ENCODE results near the gene DCST1. TPM values are rescaled to one million over a fixed set of nuclear protein-coding genes. Genes with fewer than 3 reads are reported as not detected.

DCST1 gene
- total and polyA plus RNA-seq, 2 of the 13 experiments (the other 11 are each of a cell fraction or from before 2014, with no cell fraction given), result 0.04 TPM; not detected in 1

DNA sequence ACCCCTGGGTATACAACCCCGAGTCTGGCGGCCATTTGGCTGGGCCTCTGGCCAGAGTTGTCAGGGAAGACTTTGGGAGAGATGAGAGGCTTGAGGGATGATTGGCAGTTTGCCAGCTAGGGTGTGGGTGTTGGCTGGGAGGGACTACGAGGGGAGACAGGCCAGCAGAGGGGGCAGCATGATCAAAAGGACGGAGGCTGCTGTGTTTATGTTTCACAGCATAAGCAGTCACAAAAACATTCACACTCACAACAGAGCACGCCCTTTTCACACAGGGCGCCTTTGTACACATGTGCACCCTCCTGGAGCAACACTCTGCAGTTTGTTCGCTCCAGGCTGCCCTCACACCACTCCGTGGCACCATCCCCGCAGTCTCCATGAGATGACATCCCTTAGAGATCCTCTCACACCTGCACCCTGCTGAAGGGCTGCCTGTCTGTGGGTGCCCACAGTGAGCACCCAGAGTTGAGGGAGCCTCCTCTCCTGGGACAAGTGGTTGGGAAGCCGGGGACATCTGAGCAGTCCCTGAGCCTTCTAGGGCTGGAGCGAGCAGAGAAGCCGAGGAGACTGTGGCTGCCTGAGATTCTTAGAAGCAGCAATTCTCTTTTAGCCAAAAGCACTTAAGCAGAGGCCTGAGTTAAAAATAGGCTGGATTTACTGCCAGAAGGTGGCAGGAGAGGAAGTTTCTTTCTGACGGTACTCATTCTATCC is 60.4 kb downstream of the DCST1 start (continued):
- TF ChIP-seq ZNF12 (CRISPR knock-in tag; IDR thresholded peaks at IDR 0.05), result no peak
- no peak for TF ChIP-seq ZNF350 (CRISPR knock-in tag; IDR thresholded peaks at IDR 0.05; ENCODE audit: borderline replicate concordance, low read depth)
- no peak for TF ChIP-seq ZKSCAN8 (CRISPR knock-in tag; IDR thresholded peaks at IDR 0.05; ENCODE audit: borderline replicate concordance)
- TF ChIP-seq GATAD2A (CRISPR knock-in tag; IDR thresholded peaks at IDR 0.05), result 0 out of 2 replicates have a peak, but pooled peaks have one; percentile 11
- TF ChIP-seq PPARG (CRISPR knock-in tag; conservative IDR thresholded peaks at IDR 0.05), result no peak
- peak; percentile 64; the same call in 1 of the 2 replicates for TF ChIP-seq SMC3 (IDR thresholded peaks at IDR 0.05; ENCODE audit: low read length)
- TF ChIP-seq, protein P1, sequence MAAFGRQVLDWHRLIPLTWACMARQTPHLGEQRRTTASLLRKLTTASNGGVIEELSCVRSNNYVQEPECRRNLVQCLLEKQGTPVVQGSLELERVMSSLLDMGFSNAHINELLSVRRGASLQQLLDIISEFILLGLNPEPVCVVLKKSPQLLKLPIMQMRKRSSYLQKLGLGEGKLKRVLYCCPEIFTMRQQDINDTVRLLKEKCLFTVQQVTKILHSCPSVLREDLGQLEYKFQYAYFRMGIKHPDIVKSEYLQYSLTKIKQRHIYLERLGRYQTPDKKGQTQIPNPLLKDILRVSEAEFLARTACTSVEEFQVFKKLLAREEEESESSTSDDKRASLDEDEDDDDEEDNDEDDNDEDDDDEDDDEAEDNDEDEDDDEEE (CRISPR knock-in tag; IDR thresholded peaks at IDR 0.05), result peak; percentile 65; the same call in 1 of the 2 replicates
- no peak for TF ChIP-seq MXI1 (IDR thresholded peaks at IDR 0.05; ENCODE audit: borderline replicate concordance, low read depth, low read length)
- no peak for TF ChIP-seq NFIB (CRISPR knock-in tag; IDR thresholded peaks at IDR 0.05; ENCODE audit: borderline replicate concordance)
- TF ChIP-seq HOXA3 (CRISPR knock-in tag; IDR thresholded peaks at IDR 0.05), result no peak
- TF ChIP-seq, protein P2, sequence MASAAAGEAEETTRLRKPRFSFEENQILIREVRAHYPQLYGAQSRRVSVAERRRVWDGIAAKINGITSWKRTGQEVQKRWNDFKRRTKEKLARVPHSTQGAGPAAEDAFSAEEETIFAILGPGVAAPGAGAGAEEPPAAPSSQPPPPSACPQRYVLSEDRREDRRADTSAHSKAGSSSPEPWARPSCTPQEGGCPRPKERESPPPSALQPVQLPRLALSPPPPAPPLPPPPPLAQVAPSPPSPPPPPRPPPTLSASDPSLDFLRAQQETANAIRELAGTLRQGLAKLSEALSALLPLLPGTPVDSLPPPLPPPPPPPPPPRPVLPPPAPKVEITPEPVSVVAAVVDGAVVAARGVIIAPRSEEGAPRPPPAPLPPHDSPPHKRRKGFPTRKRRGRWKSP (CRISPR knock-in tag; IDR thresholded peaks at IDR 0.05), result 0 out of 2 replicates have a peak, but pooled peaks have one; percentile 25
- no peak for TF ChIP-seq EP300 (IDR thresholded peaks at IDR 0.05; ENCODE audit: low read depth in 2 of 2, low read length in 2 of 2)
- no peak for TF ChIP-seq EP300 (CRISPR knock-in tag; IDR thresholded peaks at IDR 0.05; ENCODE audit: borderline replicate concordance)
- TF ChIP-seq REPIN1 (CRISPR knock-in tag; IDR thresholded peaks at IDR 0.05; ENCODE audit: borderline replicate concordance, low read depth), result no peak
- no peak for TF ChIP-seq CBX5 (CRISPR knock-in tag; IDR thresholded peaks at IDR 0.05; ENCODE audit: borderline replicate concordance)
- TF ChIP-seq ZNF562 (CRISPR knock-in tag; IDR thresholded peaks at IDR 0.05; ENCODE audit: borderline replicate concordance), result no peak
- no peak for TF ChIP-seq SRY (CRISPR knock-in tag; IDR thresholded peaks at IDR 0.05)
- TF ChIP-seq MAF1 (CRISPR knock-in tag; IDR thresholded peaks at IDR 0.05; ENCODE audit: borderline replicate concordance), result no peak
- TF ChIP-seq, protein P3, sequence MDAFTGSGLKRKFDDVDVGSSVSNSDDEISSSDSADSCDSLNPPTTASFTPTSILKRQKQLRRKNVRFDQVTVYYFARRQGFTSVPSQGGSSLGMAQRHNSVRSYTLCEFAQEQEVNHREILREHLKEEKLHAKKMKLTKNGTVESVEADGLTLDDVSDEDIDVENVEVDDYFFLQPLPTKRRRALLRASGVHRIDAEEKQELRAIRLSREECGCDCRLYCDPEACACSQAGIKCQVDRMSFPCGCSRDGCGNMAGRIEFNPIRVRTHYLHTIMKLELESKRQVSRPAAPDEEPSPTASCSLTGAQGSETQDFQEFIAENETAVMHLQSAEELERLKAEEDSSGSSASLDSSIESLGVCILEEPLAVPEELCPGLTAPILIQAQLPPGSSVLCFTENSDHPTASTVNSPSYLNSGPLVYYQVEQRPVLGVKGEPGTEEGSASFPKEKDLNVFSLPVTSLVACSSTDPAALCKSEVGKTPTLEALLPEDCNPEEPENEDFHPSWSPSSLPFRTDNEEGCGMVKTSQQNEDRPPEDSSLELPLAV (CRISPR knock-in tag; conservative IDR thresholded peaks at IDR 0.05; ENCODE audit: low read depth), result no peak
